IPS DF 6.9 (cell line): ENCODE data around the gene SCARB1.

ENCODE experiments used
- DNase-seq: peaks from one replicate; pipeline ENCODE4 v3.0.0-alpha.2; 2013; ENCODE audit warnings: low read depth, low spot score
- H3K27ac ChIP-seq: one replicate; pipeline ENCODE4 v1.5.1; 2013; ENCODE audit warnings: low read length, control low read depth
- H3K27me3 ChIP-seq: 2 replicates; pipeline ENCODE4 v1.6.1; 2013; ENCODE audit warnings: mild to moderate bottlenecking, low read length; ENCODE audit not compliant: control insufficient read depth, insufficient read depth
- H3K36me3 ChIP-seq: 2 replicates; pipeline ENCODE4 v1.6.1; 2013; ENCODE audit warnings: low read length; ENCODE audit not compliant: control insufficient read depth, insufficient read depth
- H3K4me1 ChIP-seq: 2 replicates; pipeline ENCODE4 v1.6.1; 2013; ENCODE audit warnings: low read length; ENCODE audit not compliant: control insufficient read depth, insufficient read depth
- H3K4me3 ChIP-seq: 2 replicates; pipeline ENCODE4 v1.5.1; 2013; ENCODE audit warnings: mild to moderate bottlenecking, low read length
- H3K9me3 ChIP-seq: 2 replicates; pipeline ENCODE4 v1.6.1; 2013; ENCODE audit warnings: low read length, inconsistent platforms; ENCODE audit not compliant: control insufficient read depth, insufficient read depth
- WGBS: extraction: QIAGEN DNeasy Blood & Tissue Kit; methylation state at CpG from one replicate; pipeline ENCODE4 v1.1.7; 2013; ENCODE audit warnings: mixed read lengths, missing lambda C conversion rate; ENCODE audit not compliant: insufficient read length, insufficient coverage; 5-methylcytosine and 5-hydroxymethylcytosine counted together

SCARB1 gene

DNA sequence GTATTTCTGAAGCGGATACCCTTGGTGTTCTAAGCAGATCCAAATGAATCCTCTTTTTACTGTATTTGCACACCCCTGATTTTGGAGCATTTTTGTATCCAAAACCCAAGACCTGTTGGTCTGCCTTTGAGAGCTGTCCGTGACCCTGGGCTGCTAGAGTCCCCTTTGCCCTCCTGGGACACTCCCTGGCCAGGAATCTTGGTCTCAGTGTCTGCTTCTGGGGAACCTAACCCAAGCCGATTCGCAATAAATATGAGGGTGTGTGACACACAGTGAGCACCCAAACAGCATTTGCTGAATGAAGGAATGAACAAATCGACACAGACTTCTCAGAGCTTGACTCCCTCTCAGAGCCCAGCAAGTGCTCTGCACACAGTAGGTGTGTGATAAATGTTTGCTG, 92.9 kb downstream of the SCARB1 start:
- Histone ChIP-seq H3K4me3 (no peak overlapping the region), H3K9me3 (no peaks in the 10 kb centered on the region), H3K4me1 (no peaks in the 10 kb centered on the region), H3K27me3 (no peaks in the 10 kb centered on the region), H3K27ac (no peak overlapping the region), H3K36me3 (no peaks in the 10 kb centered on the region)
- no peak for DNase-seq
- no CpG with 5 or more reads among the region's 5 CpGs for WGBS

DNA sequence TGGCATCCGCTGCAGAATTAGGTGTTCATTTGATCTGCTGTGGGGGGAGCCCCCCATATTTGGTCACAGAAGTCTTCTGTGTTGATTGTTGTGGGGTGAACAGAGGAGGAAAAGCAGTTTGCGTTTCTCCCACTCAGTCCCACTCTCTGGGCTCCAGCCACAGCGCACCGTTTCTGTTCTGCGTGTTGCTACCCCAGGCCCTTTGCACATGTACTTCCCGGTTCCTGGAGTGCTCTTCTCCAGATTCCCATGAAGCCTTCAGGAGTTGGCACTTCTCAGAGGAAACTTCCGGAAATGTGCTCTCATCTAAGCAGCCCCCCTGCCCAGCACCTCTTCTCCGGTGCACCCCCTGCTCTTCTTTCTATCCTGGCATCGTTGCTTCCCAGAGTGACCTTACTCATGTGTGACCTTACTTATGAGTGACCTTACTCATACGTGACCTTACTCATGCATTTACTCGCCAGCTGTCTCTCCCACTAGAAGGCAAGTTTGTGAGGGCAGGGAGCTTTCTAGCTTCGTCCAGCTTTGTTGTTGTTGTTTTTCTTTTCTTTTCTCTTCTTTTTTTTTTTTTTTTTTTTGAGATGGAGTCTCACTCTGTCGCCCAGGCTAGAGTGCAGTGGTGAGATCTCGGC, 93.7 kb downstream of the SCARB1 start:
- WGBS, result no CpG with 5 or more reads among the region's 14 CpGs
- no peaks in the 10 kb centered on the region for H3K36me3 ChIP-seq
- DNase-seq, result no peak
- no peaks in the 10 kb centered on the region for H3K4me1 ChIP-seq
- H3K4me3 ChIP-seq, result no peak overlapping the region
- H3K27me3 ChIP-seq, result no peaks in the 10 kb centered on the region
- H3K9me3 ChIP-seq, result no peaks in the 10 kb centered on the region
- H3K27ac ChIP-seq, result no peak overlapping the region

DNA sequence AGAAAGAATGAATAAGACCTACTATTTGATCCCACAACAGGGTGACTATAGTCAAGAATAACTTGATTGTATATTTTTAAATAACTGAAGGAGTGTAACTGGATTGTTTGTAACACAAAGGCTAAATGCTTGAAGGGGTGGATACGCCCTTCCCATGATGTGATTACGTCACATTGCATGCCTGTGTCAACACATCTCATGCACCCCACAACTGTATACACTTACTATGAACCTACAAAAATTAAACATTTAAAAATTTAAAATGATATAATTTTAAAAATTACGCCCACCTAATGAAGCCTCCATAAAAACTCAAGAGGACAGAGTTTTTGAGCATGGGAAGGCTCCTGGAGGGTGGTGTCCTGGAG, 94.5 kb downstream of the SCARB1 start:
- no CpG with 5 or more reads among the region's 3 CpGs for WGBS
- no peak for DNase-seq
- no peaks in the 10 kb centered on the region for H3K36me3 ChIP-seq
- no peak overlapping the region for H3K4me3 ChIP-seq
- 0 out of 2 replicates have a peak, but pooled peaks cover 2% of the 10 kb centered on the region for H3K9me3 ChIP-seq
- H3K27ac ChIP-seq, result no peak overlapping the region
- no peaks in the 10 kb centered on the region for H3K27me3 ChIP-seq
- no peaks in the 10 kb centered on the region for H3K4me1 ChIP-seq

DNA sequence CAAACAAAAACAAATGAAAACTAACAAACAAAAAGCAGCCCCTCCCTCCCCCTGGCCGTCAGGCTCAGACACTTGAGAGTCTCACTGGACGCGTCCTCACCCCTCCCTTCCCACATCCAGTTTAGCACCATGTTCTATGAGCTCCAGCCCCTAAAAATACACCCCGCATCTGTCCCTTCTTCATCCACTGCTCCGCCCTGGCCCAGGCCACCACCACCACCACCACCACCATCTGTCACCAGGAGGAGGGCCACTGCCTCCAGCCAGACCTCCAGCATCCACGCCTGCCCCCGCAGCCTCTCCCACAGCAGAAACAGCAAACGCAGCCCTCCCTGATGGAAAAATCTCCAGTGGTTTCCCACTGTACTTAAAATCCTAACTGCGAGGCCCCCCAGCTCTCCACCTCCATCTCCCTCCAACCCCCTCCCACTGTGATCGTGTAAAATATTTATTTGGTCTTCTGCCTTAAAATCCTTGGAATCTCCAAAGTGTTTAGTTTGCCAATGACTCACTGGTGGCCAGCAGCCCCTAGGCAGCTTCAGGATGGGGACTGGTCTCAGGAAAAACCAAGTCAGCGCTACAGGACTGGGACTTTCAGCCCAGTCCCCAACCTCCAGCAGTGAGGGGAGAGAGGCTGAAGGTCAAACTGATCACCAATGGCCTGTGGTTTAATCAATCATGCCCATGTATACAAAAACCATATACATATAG, 95.1 kb downstream of the SCARB1 start:
- no peak overlapping the region for H3K27ac ChIP-seq
- 0 out of 2 replicates have a peak, but pooled peaks cover 2% of the 10 kb centered on the region for H3K9me3 ChIP-seq
- no peaks in the 10 kb centered on the region for H3K4me1 ChIP-seq
- no CpG with 5 or more reads among the region's 11 CpGs for WGBS
- no peaks in the 10 kb centered on the region for H3K27me3 ChIP-seq
- no peak overlapping the region for H3K4me3 ChIP-seq
- no peak for DNase-seq
- no peaks in the 10 kb centered on the region for H3K36me3 ChIP-seq

DNA sequence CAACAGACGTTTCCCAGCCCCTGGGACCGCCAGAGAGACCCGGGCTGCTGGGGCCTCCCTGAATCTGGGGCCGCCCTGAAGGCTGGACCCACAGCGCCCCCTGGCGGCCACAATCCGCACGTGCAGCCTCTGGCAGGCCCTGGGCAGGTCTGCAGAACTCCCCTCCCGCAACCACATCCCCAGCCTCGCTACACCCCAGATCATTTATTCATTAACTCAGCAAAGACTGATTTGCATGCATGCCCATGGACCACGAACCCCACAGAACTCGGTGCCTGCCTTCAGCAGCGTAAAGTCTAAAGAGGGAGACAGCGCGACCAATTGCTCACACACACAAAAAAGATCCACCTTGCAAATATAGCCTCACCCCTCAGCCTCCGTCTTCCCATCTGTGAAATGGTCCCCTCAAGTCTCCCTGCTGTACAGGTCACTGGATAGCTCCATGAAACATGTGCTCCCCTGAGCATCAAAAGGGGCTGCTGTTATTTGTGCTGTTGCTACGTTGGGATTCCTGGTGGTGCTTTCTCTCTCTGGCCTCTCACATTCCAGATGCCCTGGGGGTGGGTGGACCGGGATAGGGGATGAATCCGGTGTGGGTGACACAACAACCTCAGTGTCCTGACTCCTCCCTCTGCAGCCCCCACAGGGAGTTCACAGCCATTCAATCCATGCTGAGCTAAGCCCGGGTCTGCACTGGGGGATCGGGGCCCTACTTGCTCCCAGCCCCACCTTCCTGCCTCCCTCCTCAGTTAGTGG, 96.4 kb downstream of the SCARB1 start:
- H3K36me3 ChIP-seq, result no peaks in the 10 kb centered on the region
- no peaks in the 10 kb centered on the region for H3K27me3 ChIP-seq
- 0 out of 2 replicates have a peak, but pooled peaks cover 2% of the 10 kb centered on the region for H3K9me3 ChIP-seq
- H3K4me1 ChIP-seq, result no peaks in the 10 kb centered on the region
- no CpG with 5 or more reads among the region's 21 CpGs for WGBS
- no peak overlapping the region for H3K27ac ChIP-seq
- no peak overlapping the region for H3K4me3 ChIP-seq
- no peak for DNase-seq

DNA sequence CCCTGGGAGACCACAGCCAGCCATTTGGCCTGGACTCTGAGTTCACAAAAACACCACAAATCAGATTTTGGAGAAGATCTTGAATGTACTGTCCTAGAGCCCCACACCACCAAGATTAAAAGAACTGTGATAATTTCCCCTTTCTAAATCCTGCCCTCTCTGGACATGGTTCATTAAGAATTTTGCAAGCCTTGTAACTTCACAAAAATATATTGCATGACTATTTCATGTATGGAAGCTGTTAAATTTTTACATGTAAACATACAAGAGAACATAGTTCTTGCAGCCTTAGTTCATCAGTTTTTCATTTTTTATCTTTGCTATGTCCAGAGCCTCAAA, 97.0 kb downstream of the SCARB1 start:
- Histone ChIP-seq H3K4me1 (no peaks in the 10 kb centered on the region), H3K27me3 (no peaks in the 10 kb centered on the region), H3K27ac (no peak overlapping the region), H3K9me3 (0 out of 2 replicates have a peak, but pooled peaks cover 2% of the 10 kb centered on the region), H3K36me3 (no peaks in the 10 kb centered on the region), H3K4me3 (no peak overlapping the region)
- no peak for DNase-seq

DNA sequence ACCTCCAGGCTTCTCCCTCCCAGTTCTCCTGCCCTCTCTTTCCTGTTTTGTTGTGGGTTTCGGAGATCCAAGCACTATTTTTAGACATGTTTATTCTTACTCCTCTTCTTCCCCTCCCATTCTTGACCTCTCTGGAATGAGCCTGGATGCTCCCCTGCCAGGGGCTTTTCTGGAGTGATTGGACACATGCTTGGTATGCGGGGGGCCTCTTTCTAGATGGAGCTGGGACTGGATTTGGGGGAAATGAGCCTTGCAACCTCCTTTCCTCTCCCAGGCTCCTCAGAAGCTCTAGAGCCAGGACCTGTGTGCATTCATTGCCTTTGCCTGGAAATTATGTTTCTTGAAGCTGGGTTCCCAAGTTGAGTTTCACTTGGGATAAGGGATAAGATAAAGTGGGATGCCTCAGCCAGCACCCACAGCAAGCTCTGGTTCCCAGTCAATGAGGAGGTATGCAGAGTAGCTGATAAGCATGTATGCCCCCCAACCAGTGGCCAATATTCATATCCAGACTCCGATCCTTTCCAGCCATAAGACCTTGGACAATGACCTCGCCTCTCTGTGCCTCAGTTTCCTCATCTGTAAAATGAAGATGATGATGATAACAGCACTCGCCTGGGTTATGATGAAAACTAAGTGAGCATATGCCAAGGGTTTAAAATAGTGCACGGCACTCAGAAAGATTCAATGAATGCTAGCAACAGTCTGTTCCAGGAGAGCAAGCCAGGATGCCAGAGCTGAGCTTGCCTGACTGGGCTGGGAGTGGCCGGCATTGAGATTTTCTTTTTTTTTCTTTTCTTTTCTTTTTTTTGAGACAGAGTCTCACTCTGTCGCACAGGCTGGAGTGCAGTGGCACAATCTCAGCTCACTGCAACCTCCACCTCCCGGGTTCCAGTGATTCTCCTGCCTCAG, 97.8 kb downstream of the SCARB1 start:
- DNase-seq, result no peak
- Histone ChIP-seq H3K27me3 (no peaks in the 10 kb centered on the region), H3K9me3 (0 out of 2 replicates have a peak, but pooled peaks cover 2% of the 10 kb centered on the region), H3K36me3 (no peaks in the 10 kb centered on the region), H3K27ac (no peak overlapping the region), H3K4me3 (no peak overlapping the region), H3K4me1 (no peaks in the 10 kb centered on the region)
- no CpG with 5 or more reads among the region's 9 CpGs for WGBS

DNA sequence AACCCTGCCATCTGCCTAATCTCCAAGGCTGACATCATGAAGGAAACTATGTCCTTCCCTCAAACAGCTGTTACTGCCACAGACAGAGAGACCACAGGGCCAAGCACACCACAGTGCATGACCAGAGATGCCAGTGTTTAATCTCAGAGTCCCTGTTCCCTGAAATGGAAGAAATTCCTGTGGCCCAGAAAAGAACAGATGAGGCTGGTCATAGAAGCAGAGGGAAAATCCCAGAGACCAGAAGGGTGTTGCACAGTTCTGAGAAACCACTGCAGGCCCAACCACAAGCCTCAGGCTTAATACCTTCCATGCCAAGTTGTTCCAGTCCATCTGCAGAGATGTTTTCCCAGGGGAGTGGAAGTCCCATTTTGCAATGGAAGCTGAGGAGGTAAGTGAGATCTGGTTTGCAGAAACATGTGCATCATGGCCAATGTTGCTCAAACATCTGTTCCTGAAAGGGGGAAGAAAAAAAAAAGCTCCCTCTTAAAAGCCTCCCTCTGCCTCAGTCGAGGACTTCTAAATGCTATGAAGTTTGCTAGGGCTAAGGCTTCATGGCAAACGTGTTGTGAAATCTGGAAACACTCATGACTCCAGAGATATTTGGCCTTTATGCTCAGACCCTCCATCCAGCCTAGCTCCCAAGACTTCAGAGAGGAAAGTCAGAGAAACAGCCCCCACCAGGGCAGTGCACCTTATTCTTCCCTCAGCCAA, 98.6 kb downstream of the SCARB1 start:
- H3K27me3 ChIP-seq, result no peaks in the 10 kb centered on the region
- WGBS, result no CpG with 5 or more reads among the region's 2 CpGs
- H3K27ac ChIP-seq, result no peak overlapping the region
- DNase-seq, result no peak
- 0 out of 2 replicates have a peak, but pooled peaks cover 2% of the 10 kb centered on the region for H3K9me3 ChIP-seq
- no peak overlapping the region for H3K4me3 ChIP-seq
- no peaks in the 10 kb centered on the region for H3K36me3 ChIP-seq
- 0 out of 2 replicates have a peak, but pooled peaks cover 2% of the 10 kb centered on the region for H3K4me1 ChIP-seq

DNA sequence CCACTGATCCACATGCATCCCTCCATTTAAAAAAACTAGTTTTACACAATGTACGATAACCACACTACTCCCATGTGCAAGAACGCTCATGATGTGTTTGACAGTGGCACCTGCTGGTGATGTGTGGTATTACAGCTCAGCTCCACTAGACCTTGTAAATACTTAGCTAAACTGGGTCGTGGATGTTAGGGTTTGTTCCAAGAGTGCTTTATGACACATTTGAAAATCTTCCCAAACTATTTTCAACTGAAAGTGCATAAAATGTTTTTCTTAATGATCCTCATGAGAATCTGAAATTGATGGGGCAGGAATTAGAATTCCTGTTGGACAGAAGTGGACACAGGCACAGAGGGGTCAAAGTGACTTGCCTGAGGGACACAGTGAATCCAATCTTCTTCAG, 99.2 kb downstream of the SCARB1 start:
- DNase-seq, result no peak
- Histone ChIP-seq H3K36me3 (no peaks in the 10 kb centered on the region), H3K27me3 (no peaks in the 10 kb centered on the region), H3K27ac (no peak overlapping the region), H3K9me3 (0 out of 2 replicates have a peak, but pooled peaks cover 2% of the 10 kb centered on the region), H3K4me1 (0 out of 2 replicates have a peak, but pooled peaks cover 2% of the 10 kb centered on the region), H3K4me3 (no peak overlapping the region)
- no CpG with 5 or more reads among the region's 3 CpGs for WGBS
